GM21423 (cell line): ENCODE results near the gene FAM193B.

Source experiments
- ATAC-seq: cut with Tn5 transposase; IDR thresholded peaks from one replicate; pipeline ENCODE4 v1.9.1; 2021; ENCODE audit warnings: mild to moderate bottlenecking, moderate library complexity; ENCODE audit not compliant: unreplicated experiment

The FAM193B gene

DNA sequence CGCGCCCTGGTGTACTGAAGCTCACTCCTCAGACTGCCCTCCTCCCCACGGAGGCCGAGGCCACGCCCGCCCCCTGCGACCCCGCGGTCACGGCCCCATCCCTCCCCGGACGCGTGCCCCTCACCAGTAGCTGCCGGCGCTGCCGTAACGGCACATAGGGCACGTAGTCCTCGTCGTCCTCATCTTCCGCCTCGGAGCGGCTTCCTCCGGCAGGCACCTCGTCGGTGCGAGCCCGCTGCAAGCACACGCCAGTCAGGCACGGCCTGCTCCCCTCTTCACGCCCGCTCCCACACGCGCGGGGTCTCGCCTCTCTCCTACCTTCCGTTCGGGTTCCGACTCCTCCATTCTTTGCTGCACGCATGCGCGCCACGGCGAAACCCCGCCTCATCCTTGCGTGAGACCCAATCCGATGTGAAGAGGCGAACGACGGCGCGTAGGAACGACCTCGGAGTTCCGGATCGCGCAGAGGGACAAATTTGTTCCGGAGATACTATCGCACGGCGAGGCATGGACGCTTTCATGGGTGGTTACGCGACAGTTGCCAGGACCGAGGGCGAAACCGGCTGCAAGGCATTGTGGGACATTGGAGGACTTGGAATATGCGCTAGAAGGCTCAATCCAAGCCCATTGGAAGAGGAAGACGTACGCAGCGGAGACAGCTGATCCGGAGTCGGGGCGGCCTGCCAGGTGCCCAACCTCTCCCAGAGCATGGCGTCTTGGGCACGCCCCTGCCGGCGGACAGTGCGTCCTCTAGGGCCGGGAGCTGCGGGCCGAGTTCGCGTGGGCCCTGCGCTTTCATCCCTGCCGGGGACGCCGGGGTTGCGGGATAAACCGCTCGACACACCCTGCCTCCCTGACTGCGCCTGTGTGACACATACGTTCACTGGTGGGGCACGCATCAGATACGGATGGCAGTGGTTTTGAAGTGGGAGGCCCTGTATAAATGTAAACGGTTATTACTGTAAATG is 37.5 kb downstream of the FAM193B start, which contains the start of gene DDX41:
Gene DDX41, minus strand, starts transcription at position 361 of the 968 bp plus-strand sequence. Its CDS starts 16 bp downstream, at position 345.
- ATAC-seq, result peak; percentile 87

GRCh38 chr5:177515580-177515979 is 38.8 kb downstream of the FAM193B start:
- ATAC-seq, result no peak

- ATAC-seq, result no peak
Measured at GRCh38 chr5:177514541-177514940, 39.8 kb downstream of the FAM193B start.

DNA sequence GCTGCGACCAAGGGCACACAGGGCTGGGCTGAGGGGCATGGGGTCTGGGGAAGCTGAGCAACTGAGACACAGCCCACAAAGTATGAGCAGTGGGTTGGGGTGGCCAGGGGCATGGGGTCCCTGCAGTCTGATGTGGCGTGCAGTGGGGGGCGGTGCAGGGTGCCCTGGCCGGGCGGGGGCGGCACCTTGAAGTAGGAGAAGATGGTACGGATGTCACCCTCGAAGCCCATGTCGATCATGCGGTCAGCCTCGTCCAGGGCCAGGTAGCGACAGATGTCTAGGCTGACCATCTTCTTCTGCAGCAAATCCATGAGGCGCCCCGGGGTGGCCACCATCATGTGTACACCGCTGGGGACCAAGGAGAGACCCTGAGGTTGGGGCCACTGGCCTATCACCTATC is 40.9 kb downstream of the FAM193B start:
- no peak for ATAC-seq

- ATAC-seq, result no peak
Measured at GRCh38 chr5:177512736-177513380, 41.5 kb downstream of the FAM193B start.

- no peak for ATAC-seq
Measured at GRCh38 chr5:177511796-177512675, 42.3 kb downstream of the FAM193B start.

DNA sequence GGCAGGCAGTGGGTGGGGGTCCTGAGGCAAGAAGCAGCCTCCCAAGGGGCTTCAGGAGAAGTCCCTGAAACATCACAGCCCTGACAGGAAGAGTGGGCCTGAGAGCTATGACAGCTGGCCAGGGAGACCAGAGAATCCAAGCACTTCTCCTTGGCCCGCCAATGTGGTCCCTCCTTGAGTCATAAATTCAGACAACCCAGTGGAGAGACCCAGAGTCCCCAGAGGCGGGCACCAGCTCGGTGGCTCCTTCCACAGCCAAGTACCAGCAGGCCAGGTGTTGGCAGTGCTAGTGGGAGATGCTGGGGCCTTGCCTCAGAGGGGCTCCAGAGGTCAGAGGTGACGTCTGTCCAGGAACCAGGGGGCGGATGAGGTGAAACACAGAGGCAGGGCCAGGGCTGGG is 43.2 kb downstream of the FAM193B start:
- no peak for ATAC-seq

DNA sequence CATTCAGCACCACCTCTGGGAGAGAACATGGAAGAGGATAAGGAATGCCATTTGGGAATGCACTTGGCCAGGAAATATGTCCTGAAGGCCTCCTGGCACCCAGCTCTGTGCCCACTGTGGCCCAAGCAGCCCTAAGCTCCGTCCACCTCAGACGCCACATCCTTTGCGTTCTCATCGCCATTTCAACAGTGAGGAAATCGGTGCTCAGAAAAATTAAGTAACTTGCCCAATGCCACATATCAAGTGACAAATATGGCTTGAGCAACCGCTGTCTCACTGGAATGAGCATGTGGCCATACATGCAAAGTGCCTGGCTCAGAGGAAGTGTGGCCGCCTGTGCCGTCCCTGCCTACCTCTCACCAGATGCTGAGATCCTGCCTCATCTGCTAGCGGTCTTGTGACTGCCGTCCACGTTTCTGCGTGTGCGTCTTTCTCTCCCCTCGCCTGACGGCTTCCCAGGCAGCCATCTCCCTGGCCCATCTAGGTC is 43.8 kb downstream of the FAM193B start:
- peak; percentile 40 for ATAC-seq

DNA sequence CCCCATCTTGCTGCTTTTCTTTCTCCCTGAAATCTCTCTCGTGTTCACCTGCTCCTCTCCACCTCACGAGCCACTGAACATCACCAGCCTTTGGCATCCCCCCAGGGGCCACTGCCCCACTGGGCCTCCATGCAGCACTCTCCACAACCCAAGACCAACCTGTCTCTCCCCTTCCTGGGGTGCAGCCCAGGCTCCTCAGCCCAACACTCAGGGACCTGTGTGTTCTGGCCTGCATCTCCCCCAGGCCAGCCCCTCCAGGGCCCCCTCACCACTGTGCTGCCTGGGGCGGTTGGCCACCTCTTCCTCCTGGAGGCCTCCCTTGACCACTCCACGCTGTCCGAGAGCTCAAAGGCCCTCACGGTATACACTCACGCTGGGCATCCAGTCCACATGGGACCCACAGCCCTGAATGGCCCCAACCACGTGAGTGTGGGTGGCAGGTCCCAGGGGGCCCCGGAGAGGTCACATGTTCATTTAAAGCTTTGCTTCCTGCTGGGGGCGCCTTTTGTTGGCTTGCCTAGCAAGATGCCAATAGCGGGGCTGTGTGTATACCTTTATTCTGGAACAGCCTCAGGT is 44.3 kb downstream of the FAM193B start:
- ATAC-seq, result peak; percentile 40

DNA sequence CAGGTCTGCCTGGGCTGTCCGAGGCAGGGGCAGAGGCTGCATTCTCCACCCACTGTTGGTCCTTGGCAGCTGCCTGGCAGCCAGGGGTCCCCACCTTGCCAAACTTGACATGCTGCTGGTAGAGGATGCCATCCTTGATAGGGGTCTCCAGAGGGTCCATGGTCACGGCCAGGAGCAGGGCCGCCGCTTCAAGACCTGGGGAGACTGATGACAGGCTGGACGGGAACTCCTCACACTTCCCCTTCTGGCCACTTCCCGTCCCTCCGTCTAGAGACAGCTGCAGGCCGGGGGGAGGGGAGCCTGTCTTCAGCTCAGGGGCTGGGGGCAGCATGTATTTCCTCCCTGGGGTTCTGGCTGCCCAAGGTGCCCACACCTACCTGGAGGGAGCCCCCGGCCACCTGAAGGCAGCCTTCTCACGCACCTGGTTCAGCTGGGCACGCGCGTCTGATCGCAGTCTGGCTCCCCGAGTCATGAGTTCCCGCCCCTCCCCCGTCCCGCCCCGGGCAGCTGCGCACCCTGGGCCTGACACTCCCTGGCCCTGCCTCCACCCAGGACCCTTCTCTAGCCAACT is 44.9 kb downstream of the FAM193B start, which contains the start of gene DOK3:
Gene DOK3, minus strand, starts transcription at position 446 of the 571 bp plus-strand sequence. Its CDS starts 286 bp downstream, at position 160.
- peak; percentile 33 for ATAC-seq

DNA sequence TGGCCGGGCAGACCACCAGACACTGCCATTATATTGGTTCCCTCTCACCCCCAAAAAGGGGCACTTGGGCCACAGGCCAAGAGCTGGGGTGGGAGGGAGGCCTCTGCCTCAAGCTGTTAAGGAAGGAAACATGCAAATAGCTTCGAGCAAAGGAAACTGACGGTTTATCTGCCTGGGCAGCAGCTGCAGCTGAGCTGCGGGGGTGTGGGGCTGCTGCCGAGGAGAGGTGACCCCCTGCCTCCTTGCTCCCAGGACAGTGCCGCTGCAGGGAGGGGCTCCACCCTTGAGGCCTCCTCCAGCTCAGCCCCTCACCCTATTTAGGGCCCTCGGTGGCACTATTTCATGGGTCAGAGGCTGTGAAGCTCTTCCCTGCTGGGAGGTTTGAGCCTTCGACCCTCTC is 45.5 kb downstream of the FAM193B start:
- ATAC-seq, result no peak

- ATAC-seq, result no peak
Measured at GRCh38 chr5:177508221-177508611, 46.1 kb downstream of the FAM193B start.

GRCh38 chr5:177507596-177508220 is 46.7 kb downstream of the FAM193B start:
- no peak for ATAC-seq

DNA sequence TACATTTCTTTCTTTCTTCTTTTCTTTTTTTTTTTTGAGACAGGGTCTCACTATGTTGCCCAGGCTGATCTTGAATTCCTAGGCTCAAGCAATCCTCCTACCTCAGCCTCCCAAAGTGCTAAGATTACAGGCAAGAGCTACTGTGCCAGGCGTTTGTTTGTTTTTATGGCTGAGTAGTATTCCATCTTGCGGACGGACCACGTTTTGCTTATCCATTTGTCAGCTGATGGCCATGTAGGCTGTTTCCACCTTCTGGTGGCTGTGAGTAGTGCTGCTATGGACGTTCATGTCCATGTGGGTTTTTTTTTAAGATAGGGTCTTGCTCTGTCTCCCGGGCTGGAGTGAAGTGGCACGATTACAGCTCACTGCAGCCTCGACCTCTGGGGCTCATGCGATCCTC is 47.2 kb downstream of the FAM193B start:
- ATAC-seq, result no peak

DNA sequence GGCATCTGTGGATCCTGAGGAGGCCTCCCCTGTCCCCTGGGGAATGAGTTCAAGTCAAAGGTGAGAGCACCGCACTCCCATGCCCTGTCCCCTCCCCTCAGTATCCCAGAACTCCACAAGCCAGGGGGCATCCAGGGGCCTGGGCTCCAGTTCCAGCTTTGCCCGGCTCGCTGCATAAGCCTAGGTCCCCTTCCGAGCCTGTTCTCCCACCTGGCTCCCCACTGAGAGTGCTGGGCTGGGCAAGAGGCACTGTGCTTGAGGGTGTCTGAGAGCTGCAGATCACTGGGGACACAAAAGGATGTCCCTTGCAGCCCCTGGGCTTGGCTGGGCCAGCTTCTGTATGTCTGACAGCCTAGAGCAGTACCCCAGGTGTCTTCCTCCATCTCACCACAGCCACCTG is 49.3 kb downstream of the FAM193B start:
- ATAC-seq, result no peak

DNA sequence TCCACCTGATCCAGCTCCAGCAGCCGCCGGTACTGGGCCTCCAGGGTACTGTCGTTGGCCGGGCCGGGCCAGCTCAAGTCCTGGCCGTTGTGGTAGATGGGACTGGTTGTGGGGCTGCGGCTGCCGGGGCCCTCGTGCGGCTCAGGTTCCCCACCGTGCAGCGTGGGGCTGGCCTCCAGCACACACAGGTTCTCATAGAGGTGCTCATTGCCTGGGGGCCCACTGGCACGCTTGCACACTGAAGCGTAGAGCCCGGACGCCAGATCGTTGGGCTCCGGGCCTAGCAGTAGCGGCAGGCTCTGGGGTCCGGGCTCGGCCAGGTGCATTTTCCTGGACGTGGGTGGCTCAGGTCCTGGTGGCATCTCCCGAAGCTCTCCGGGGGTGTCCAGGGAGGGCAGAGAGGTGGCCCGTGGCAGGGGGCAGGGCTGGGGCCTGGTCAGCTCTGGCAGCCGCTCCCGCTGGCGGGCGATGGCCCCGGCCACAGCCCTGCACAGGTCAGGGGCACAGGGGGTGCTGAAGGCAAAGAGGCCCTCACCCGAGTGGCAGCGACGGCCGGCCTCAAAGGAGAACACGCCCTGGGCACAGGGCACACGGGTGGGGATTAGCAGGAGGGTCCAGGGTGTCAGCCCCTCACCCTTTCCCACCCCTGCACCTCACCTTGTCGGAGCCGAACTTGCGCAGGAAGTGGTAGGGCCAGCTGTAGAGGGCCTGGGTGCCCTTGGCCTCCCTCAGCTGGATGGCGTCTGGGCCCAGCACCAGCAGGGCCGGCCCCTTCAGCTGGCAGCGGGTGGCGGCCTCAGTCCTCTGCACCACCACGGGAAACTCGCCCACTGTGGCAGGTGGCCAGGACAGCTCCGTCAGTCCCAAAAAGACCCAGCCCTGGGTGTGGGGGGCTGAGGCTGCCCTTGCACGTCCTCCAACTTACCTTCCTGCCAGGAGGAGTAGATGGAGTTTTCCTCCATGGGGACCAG is 50.0 kb downstream of the FAM193B start:
- no peak for ATAC-seq

- no peak for ATAC-seq
Measured at GRCh38 chr5:177503351-177504085, 50.8 kb downstream of the FAM193B start.

- no peak for ATAC-seq
Measured at GRCh38 chr5:177502886-177503285, 51.5 kb downstream of the FAM193B start.
